HepG2 (cell line): ENCODE data around the gene UGP2. TPM values are rescaled to one million over a fixed set of nuclear protein-coding genes. Genes with fewer than 3 reads are reported as not detected.

Experiments
- ARID5B ChIP-seq: IDR thresholded peaks from 2 replicates; pipeline ENCODE4 v1.4.0; 2020; ENCODE audit warnings: mild to moderate bottlenecking, missing genetic modification reagents
- ATM ChIP-seq: fragments of 450-650 bp; IDR thresholded peaks from 2 replicates; pipeline ENCODE4 v1.7.1; 2017; ENCODE audit warnings: mild to moderate bottlenecking, borderline replicate concordance
- BHLHE40 ChIP-seq: IDR thresholded peaks from 2 replicates; pipeline ENCODE4 v1.6.1; 2011; ENCODE audit warnings: low read length, improper control_type of control experiment
- HMG20B ChIP-seq: conservative IDR thresholded peaks from 2 replicates; pipeline ENCODE4 v1.6.1; 2016; ENCODE audit warnings: missing genetic modification reagents, missing compliant biosample characterization
- KLF16 ChIP-seq, 2 experiments: sonication (generic) in 1 of 2; formaldehyde crosslinking in 1 of 2; IDR thresholded peaks; 2 replicates each; pipeline versions ENCODE4 v1.6.1 to v1.8.0; 2016 to 2023; ENCODE audit warnings: missing genetic modification reagents in 2 of 2, missing compliant biosample characterization in 1 of 2
- MIER3 ChIP-seq: IDR thresholded peaks from 2 replicates; pipeline ENCODE4 v1.6.1; 2016; ENCODE audit warnings: missing compliant biosample characterization, borderline replicate concordance
- MTERF4 ChIP-seq: sonication (generic); formaldehyde crosslinking; IDR thresholded peaks from 2 replicates; pipeline ENCODE4 v1.8.0; 2023; ENCODE audit warnings: mild to moderate bottlenecking, missing genetic modification reagents
- MXD1 ChIP-seq: sonication (generic); formaldehyde crosslinking; IDR thresholded peaks from 2 replicates; pipeline ENCODE4 v1.4.0; 2020; ENCODE audit warnings: mild to moderate bottlenecking, missing genetic modification reagents
- SIX1 ChIP-seq: sonication (generic); formaldehyde crosslinking; IDR thresholded peaks from 2 replicates; pipeline ENCODE4 v1.4.0; 2020; ENCODE audit warnings: missing genetic modification reagents, borderline replicate concordance
- TEAD2 ChIP-seq: sonication (generic); formaldehyde crosslinking; IDR thresholded peaks from 2 replicates; pipeline ENCODE4 v1.9.0; 2021; ENCODE audit warnings: missing genetic modification reagents
- ZGPAT ChIP-seq: IDR thresholded peaks from 2 replicates; pipeline ENCODE4 v1.6.1; 2016; ENCODE audit warnings: mild to moderate bottlenecking
- ZMAT3 ChIP-seq: sonication (generic); formaldehyde crosslinking; conservative IDR thresholded peaks from 2 replicates; pipeline ENCODE4 v1.7.0; 2021; ENCODE audit warnings: missing genetic modification reagents
- ZNF230 ChIP-seq: sonication (generic); formaldehyde crosslinking; IDR thresholded peaks from 2 replicates; pipeline ENCODE4 v1.4.0; 2020; ENCODE audit warnings: mild to moderate bottlenecking, missing genetic modification reagents
- ZNF274 ChIP-seq: sonication (generic); formaldehyde crosslinking; IDR thresholded peaks from 2 replicates; pipeline ENCODE4 v1.5.1; 2020; ENCODE audit warnings: mild to moderate bottlenecking, missing genetic modification reagents
- ZNF569 ChIP-seq: sonication (generic); formaldehyde crosslinking; IDR thresholded peaks from 2 replicates; pipeline ENCODE4 v1.5.0; 2020; ENCODE audit warnings: mild to moderate bottlenecking, missing genetic modification reagents, moderate library complexity, borderline replicate concordance
- ZNF775 ChIP-seq: sonication (generic); formaldehyde crosslinking; IDR thresholded peaks from 2 replicates; pipeline ENCODE4 v1.4.0; 2020; ENCODE audit warnings: missing genetic modification reagents, mild to moderate bottlenecking, moderate library complexity, borderline replicate concordance
- ZSCAN25 ChIP-seq: sonication (generic); formaldehyde crosslinking; IDR thresholded peaks from 2 replicates; pipeline ENCODE4 v1.8.0; 2022; ENCODE audit warnings: mild to moderate bottlenecking, missing genetic modification reagents
- polyA plus RNA-seq, 8 experiments: library from polyadenylated mRNA; depleted of rRNA in 3 of 8; stranded (reverse) in 7 of 8; unstranded in 1 of 8; fragments of >200 nt; fragmentation: Illumina TruSeq in 4 of 8; extraction: Trizol in 4 of 8; gene quantifications; 2 replicates each; pipeline versions ENCODE4 v1.2.1 to v1.2.3, GENCODE V29; 2011 to 2016; ENCODE audit warnings: low read depth in 4 of 8, missing spikeins in 1 of 8, mixed read lengths in 1 of 8; ENCODE audit not compliant: insufficient read depth in 1 of 8
- total RNA-seq, 5 experiments: library from RNA; depleted of rRNA; stranded (reverse); fragments of >200 nt; fragmentation: Illumina TruSeq; extraction: Trizol; gene quantifications; 2 replicates each; pipeline ENCODE4 v1.2.3, GENCODE V29; 2016; ENCODE audit warnings: low read depth in 1 of 5
- TF ChIP-seq, protein P1 (sequence below), 2 experiments: IDR thresholded peaks; 2 replicates each; pipeline ENCODE4 v1.6.1; 2011 to 2012; ENCODE audit warnings: low read length in 2 of 2, borderline replicate concordance in 1 of 2, low read depth in 1 of 2, mild to moderate bottlenecking in 1 of 2, moderate library complexity in 1 of 2

UGP2 gene
- total and polyA plus RNA-seq, 2 of the 13 experiments (the other 11 are each of a cell fraction or from before 2014, with no cell fraction given), result 96.0 to 134 TPM

DNA sequence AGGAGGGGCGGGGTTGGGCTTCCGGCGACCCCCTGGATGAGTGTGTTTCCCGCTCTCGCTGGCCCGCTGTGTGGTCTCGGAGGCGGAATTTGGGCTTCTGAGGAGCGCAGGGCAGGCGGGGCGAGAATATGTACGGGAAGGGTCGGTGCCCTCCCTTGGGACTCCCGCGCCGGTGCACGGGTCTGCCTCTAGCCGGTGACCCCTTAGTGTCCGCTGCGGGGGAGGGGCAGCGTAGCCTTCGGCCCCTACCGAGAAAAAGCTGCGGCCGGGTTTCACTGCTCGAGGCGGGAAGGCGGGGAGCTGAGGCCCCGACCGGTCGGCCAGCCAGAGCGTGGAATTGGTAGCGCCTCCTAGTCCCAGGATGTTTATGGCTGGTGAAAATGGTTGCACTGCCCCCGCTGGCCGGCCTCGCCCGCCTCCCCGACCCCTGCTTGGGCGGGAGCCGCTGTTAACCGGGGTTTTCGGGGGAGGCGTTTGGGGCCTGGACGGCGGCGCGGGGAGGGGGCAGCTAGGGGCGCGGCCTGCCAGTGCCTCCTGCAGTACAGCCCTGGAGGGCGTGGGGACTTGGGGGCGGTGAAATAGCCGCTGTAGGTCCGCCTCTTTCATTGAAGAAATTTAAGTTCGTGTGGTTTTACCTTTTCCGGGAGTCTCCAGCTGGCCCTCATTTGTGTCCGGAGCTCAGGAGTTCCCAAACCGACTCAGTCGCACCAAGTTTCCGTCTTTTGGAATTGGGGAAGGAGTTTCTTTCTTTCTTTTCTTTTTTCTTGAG, at the start of gene UGP2 (continued):
- peak; percentile 68 for TF ChIP-seq ZGPAT (CRISPR knock-in tag)
- TF ChIP-seq ATM, result no peak
- TF ChIP-seq SIX1 (CRISPR knock-in tag), result peak; percentile 25; the same call in 1 of the 2 replicates
- TF ChIP-seq ZNF775 (CRISPR knock-in tag), result 0 out of 2 replicates have a peak, but pooled peaks have one; percentile 55
- peak; percentile 71; the same call in 1 of the 2 replicates for TF ChIP-seq ZMAT3
- TF ChIP-seq HMG20B (CRISPR knock-in tag), result no peak
- peak; percentile 78; the same call in 1 of the 2 replicates for TF ChIP-seq ZNF569 (CRISPR knock-in tag)
- TF ChIP-seq ZSCAN25 (CRISPR knock-in tag), result peak; percentile 88
- TF ChIP-seq BHLHE40, result no peak
- TF ChIP-seq TEAD2 (CRISPR knock-in tag), result no peak
- TF ChIP-seq KLF16 (CRISPR knock-in tag; IDR thresholded peaks at IDR 0.05), result peak in 1 of 2 experiments; percentile 67; a peak in 2 of 4 replicates
- TF ChIP-seq, protein P1, sequence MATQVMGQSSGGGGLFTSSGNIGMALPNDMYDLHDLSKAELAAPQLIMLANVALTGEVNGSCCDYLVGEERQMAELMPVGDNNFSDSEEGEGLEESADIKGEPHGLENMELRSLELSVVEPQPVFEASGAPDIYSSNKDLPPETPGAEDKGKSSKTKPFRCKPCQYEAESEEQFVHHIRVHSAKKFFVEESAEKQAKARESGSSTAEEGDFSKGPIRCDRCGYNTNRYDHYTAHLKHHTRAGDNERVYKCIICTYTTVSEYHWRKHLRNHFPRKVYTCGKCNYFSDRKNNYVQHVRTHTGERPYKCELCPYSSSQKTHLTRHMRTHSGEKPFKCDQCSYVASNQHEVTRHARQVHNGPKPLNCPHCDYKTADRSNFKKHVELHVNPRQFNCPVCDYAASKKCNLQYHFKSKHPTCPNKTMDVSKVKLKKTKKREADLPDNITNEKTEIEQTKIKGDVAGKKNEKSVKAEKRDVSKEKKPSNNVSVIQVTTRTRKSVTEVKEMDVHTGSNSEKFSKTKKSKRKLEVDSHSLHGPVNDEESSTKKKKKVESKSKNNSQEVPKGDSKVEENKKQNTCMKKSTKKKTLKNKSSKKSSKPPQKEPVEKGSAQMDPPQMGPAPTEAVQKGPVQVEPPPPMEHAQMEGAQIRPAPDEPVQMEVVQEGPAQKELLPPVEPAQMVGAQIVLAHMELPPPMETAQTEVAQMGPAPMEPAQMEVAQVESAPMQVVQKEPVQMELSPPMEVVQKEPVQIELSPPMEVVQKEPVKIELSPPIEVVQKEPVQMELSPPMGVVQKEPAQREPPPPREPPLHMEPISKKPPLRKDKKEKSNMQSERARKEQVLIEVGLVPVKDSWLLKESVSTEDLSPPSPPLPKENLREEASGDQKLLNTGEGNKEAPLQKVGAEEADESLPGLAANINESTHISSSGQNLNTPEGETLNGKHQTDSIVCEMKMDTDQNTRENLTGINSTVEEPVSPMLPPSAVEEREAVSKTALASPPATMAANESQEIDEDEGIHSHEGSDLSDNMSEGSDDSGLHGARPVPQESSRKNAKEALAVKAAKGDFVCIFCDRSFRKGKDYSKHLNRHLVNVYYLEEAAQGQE (IDR thresholded peaks at IDR 0.05; ENCODE audit: borderline replicate concordance in 1 of 2, low read depth in 1 of 2, low read length in 2 of 2), result no peak; a peak in 1 of 4 replicates
- 0 out of 2 replicates have a peak, but pooled peaks have one; percentile 57 for TF ChIP-seq MIER3 (CRISPR knock-in tag)
- TF ChIP-seq ZNF230, result 0 out of 2 replicates have a peak, but pooled peaks have one; percentile 77
- TF ChIP-seq ZNF274 (CRISPR knock-in tag), result peak; percentile 41; the same call in 1 of the 2 replicates
- peak; percentile 73 for TF ChIP-seq MXD1 (CRISPR knock-in tag)
- TF ChIP-seq MTERF4 (CRISPR knock-in tag), result peak; percentile 86; the same call in 1 of the 2 replicates
- peak; percentile 80 for TF ChIP-seq ARID5B (CRISPR knock-in tag)
